SJSA1 (cell line): ENCODE data around the gene LMF1. TPM values are rescaled to one million over a fixed set of nuclear protein-coding genes. Genes with fewer than 3 reads are reported as not detected.
"Not testable (repeated sequence)": the region's sequence is repeated elsewhere in the genome, so short reads cannot be mapped to it uniquely, and the experiment has no call there.

ENCODE experiments used
- DNase-seq, 2 experiments: peaks; one replicate each; pipeline ENCODE4 v3.0.0-alpha.2; 2015 to 2020; ENCODE audit warnings: low spot score in 2 of 2, low read depth in 1 of 2
- H3K27ac ChIP-seq: fragments of 250-450 bp; sonication (Bioruptor Pico); 2 replicates; pipeline ENCODE4 v1.5.1; 2020; ENCODE audit warnings: mild to moderate bottlenecking, moderate library complexity
- H3K27me3 ChIP-seq: fragments of 250-450 bp; sonication (Bioruptor Pico); replicated peaks from 2 replicates; pipeline ENCODE4 v1.5.1; 2020; ENCODE audit warnings: mild to moderate bottlenecking, moderate library complexity
- H3K36me3 ChIP-seq: fragments of 250-450 bp; sonication (Bioruptor Pico); 2 replicates; pipeline ENCODE4 v1.5.1; 2020; ENCODE audit warnings: mild to moderate bottlenecking
- H3K4me1 ChIP-seq: fragments of 250-450 bp; sonication (Bioruptor Pico); replicated peaks from 2 replicates; pipeline ENCODE4 v1.6.1; 2021; ENCODE audit warnings: mild to moderate bottlenecking
- H3K4me3 ChIP-seq: fragments of 250-450 bp; sonication (Bioruptor Pico); 2 replicates; pipeline ENCODE4 v1.5.1; 2020; ENCODE audit warnings: mild to moderate bottlenecking
- H3K9me3 ChIP-seq: fragments of 250-450 bp; sonication (Bioruptor Pico); replicated peaks from 2 replicates; pipeline ENCODE4 v1.5.1; 2020; ENCODE audit warnings: mild to moderate bottlenecking
- total RNA-seq: library from RNA; depleted of rRNA; stranded (reverse); fragments of >200 nt; shearing (Covaris generic); gene quantifications from 2 replicates; pipeline ENCODE4 v1.2.3, GENCODE V29; 2014

Gene LMF1
- total RNA-seq, 1 experiment from 2014 or later: 23.5 TPM

DNA sequence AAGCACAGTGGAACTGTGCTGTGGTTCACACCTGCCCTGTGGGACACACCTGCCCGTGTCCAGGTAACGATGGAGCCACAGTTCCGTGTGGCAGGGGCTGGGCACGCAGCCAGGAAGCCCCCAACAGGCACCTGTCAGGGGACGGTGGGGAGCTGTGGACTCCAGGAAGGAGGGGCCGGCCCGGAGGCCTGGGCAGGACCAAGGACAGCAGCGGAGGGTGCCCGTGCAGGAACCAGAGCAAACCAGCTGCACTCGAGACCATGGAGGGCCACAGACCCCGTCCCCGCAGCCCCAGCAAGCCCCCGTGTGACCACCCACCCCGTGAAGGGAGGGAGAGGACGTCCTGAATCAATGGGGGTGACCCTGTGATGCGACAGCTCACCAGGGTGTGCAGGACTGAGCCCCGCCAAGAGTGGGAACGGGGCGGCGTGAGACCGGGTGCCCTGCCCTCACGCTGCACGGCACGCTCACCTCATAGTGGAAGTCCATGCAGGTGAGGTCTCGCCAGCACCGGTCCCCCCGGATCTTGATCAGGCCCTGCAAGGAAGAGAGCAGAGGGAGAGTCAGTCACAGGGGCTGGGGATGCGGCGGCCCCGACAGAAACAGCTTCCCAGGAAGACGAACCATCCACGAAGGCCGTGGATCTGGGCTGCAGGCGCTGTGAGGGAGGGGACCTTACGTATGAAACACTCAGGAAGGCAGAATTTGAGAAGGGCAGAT lies 78.1 kb downstream of the LMF1 start:
- Histone ChIP-seq H3K27me3 (no peaks in the 10 kb centered on the region), H3K9me3 (no peaks in the 10 kb centered on the region), H3K4me1 (no peaks in the 10 kb centered on the region), H3K36me3 (no peaks in the 10 kb centered on the region), H3K4me3 (no peak overlapping the region), H3K27ac (no peak overlapping the region)
- no peak for DNase-seq

DNA sequence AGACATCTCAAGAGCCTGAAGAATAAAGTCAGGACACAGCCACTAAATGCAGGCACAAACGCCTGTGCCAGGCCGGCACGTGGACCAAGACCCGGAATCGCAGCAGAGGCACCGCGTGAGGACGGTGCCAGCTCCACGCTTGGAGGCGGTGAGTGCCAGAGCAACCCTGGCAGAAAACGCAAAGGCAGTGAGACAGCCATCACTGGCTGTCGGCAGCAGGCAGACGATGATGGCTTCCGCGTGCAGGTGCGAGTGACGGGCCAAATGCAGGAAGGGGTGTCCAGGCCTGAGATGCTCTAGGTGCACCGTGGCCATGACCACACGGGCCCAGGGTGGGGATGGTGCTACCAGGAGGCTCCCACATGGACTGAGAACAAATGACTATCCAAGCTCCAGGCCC lies 78.8 kb downstream of the LMF1 start:
- no peak overlapping the region for H3K27ac ChIP-seq
- no peak for DNase-seq
- H3K27me3 ChIP-seq: no peaks in the 10 kb centered on the region
- no peaks in the 10 kb centered on the region for H3K4me1 ChIP-seq
- no peaks in the 10 kb centered on the region for H3K9me3 ChIP-seq
- no peaks in the 10 kb centered on the region for H3K36me3 ChIP-seq
- H3K4me3 ChIP-seq: no peak overlapping the region

DNA sequence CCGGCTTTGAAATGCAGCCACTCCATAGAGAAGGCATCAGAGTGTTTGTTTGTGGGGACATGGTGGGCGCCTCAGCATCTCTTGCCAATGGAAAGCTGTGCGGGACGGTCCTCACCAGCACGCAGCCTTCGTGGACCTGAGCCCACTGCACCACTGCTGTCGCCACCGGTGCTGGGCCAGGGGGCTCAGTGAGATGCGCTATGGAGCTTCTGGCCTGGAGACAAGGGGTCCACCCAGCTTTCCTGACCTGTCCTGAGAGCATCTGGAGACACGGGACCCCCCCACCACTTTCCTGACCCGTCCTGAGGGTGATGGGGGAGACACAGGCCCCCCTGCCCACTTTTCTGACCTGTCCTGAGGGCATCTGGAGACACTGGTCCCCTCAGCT lies 79.4 kb downstream of the LMF1 start:
- Histone ChIP-seq H3K9me3 (no peaks in the 10 kb centered on the region), H3K4me3 (no peak overlapping the region), H3K36me3 (no peaks in the 10 kb centered on the region), H3K27ac (no peak overlapping the region), H3K4me1 (no peaks in the 10 kb centered on the region), H3K27me3 (no peaks in the 10 kb centered on the region)
- DNase-seq: no peak

DNA sequence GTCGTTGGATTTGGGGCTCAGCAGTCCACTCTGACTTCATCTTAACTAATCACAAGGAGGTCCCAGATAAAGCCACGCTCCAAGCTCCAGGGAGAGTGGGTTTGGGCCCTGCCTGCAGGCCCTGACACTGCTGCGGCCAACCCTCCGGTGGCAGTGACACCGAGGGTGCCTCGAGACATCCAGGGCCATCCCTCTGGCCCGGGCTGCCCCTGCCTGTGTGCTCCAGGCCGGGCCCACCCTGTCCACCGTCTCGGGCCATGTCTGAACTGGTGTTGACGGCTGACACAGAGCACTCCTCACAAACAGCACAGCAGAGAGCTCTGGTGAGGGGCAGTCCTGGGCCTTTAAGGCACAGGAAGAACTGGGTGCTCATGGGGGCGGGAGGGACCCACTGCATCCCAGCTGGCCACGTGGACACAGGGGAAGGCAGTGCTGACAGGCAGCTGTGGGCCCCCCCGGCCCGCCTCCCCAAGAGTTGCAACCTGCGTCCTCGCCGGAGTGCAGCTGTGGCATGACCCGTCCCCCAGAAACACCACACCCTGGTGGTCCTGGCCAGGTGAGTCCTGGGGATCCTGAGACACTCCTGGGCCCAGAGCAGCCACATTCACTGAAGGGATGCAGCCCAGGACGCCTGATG lies 80.0 kb downstream of the LMF1 start:
- no peak for DNase-seq
- Histone ChIP-seq H3K4me3 (no peak overlapping the region), H3K27ac (no peak overlapping the region), H3K27me3 (no peaks in the 10 kb centered on the region), H3K9me3 (no peaks in the 10 kb centered on the region), H3K36me3 (no peaks in the 10 kb centered on the region), H3K4me1 (no peaks in the 10 kb centered on the region)

DNA sequence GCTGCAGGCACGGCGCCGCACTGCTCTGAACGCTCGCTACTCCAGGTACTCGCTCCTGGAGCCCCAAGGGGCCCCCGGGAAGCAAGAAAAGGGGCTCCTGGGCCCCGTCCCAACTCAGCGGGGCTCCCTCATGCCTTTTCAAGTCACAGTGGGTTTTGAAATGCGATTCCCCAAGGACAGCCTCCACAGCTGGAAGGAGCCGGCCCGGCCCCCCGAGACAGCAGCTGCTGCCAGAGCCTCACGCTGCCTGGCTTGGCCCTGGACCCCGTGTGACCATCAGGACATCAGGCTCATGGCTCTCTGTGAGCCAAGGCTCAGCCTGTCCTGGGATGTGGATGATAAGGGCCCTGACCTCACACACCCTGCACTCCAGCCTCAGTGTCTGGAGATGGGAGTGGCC lies 80.6 kb downstream of the LMF1 start:
- Histone ChIP-seq H3K9me3 (no peaks in the 10 kb centered on the region), H3K27me3 (no peaks in the 10 kb centered on the region), H3K4me3 (no peak overlapping the region), H3K27ac (no peak overlapping the region), H3K4me1 (no peaks in the 10 kb centered on the region), H3K36me3 (no peaks in the 10 kb centered on the region)
- DNase-seq: no peak

DNA sequence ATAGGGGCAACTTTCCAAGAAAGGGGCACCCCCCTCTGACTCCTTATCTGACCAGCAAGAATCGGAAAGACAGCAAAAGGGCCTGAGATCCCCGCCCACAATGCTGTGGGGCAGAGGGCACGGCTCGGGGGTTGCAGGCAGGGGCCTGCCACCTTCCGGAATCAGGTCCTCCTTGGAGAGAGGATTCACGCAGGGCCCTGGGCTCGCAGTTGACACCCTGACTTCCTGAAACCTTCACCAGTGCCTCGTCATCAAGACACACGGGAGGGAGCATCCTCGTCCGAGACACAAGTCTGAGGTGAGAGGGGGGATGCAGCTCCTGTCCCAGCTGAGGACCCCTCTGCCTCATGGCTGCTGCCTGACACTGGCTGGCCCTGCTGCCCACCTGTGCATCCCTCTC lies 81.2 kb downstream of the LMF1 start:
- Histone ChIP-seq H3K27me3 (no peaks in the 10 kb centered on the region), H3K27ac (no peak overlapping the region), H3K4me1 (no peaks in the 10 kb centered on the region), H3K36me3 (no peaks in the 10 kb centered on the region), H3K4me3 (no peak overlapping the region), H3K9me3 (no peaks in the 10 kb centered on the region)
- DNase-seq: no peak

DNA sequence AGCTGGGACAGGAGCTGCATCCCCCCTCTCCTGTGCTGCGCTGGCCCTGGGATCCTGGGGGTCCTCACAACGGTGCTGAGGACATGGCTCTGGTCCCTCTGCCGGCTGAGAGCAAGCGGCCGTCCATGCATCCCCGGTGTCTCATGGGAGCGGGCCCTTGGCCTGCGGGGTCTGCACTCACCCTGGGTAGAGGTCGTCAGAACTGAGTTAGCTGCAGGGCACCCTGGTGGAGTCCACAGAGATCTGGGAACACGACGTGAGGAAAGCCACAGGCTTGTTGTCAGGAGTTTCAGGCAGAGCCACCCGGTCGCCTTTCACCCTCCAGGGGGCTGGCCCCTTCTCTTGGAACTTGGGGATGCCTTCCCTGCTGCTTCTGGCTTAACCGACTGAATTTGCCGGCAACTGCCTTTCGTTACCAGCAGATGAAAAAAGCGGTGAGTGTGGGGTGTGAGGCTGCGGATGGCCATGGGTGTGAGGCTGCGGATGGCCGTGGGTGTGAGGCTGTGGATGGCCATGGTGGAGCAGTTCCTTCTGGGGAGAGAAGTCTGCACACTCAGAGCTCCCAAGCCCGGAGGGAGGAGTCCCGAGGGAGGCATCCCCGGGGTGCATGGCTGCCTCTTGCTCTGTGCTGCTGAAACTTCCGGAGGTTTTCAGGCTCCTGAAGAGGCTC lies 81.7 kb downstream of the LMF1 start:
- Histone ChIP-seq H3K4me1 (no peaks in the 10 kb centered on the region), H3K27me3 (no peaks in the 10 kb centered on the region), H3K27ac (no peak overlapping the region), H3K9me3 (peaks cover 2% of the 10 kb centered on the region; the same call in 1 of the 2 replicates), H3K36me3 (no peaks in the 10 kb centered on the region), H3K4me3 (no peak overlapping the region)
- no peak for DNase-seq

DNA sequence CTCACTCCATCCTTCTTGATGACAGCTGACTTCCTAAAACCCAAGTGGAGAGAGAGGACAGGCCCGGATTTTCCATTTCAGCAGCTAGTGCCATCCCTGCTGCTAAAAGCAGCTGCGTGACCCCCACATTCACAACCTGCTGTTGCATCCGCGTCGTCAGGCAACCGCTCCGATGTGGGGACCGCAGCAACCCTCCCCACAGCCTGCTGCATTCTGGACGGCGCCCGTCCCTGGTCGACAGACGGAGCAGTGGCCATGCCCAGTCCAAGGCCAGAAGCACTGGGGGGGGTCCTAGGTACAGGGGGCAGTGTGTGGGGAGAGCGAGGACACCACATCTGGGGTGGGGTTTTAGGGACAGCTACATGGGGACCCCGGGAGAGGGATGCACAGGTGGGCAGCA lies 82.3 kb downstream of the LMF1 start:
- not testable (repeated sequence) for H3K9me3 ChIP-seq, H3K27me3 ChIP-seq, DNase-seq, H3K36me3 ChIP-seq, H3K27ac ChIP-seq, H3K4me3 ChIP-seq, H3K4me1 ChIP-seq

DNA sequence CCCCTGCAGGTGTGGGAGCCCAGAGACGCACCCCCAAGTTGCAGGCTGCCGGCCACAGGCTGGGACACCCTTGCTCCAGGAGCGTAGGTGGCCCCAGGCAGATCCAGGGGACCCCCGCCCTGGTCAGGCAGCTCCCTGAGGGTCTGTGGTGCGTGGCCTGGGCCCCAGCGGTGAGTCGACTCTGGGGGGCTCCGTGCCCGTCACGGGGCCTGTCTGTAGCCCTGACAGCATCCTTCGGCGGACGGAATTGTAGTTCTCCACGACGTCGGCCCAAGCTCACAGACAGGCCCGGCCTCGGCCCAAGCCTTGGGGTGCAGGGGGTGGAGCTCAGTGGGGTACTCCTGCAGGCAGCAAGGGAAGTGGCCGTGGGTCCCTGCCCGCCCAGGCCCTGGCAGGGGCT lies 82.9 kb downstream of the LMF1 start:
- Histone ChIP-seq H3K27me3 (no peaks in the 10 kb centered on the region), H3K36me3 (no peaks in the 10 kb centered on the region)

DNA sequence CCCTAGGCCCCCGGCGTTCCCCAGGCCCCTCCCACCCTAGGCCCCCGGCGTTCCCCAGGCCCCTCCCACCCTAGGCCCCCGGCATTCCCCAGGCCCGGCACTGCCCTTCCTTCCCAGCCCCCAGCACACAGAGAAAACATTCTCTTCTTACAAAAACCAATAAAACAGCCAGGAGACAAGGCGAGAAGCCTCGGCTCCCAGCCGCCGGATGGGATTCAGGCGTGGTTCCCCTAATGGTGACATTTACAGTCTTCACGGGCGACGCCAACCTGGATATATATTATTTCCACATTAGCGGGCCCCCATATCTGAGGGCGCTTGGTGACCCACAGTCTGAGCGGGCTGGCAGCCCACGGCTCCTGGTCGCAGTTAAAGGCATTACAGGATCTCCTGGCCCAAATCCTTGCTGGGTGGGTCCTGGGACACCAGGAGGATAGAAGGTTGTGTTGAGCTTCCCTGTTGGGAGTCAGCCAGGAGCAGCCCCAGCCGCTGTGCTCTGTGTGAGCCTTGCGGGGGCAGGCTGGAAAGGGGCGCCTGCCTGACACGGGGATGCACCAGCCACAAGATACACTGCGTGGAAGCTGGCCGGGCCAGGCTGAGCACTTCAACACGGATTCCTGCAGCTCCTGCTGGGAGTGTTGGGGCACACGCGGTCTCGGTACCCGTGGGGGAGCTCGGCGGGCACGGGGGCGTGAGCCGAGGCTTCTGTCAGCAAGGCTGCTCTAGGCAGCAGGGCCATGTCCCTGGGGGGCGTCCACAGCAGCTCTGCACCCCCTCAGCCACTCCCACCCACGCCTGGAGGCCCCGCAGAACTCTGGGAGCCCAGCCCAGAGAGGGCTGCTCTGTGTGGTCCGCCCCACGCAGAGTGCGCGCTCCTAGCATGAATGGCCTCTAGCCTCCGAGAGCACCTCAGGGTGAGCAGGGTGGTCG lies 83.7 kb downstream of the LMF1 start:
- H3K27ac ChIP-seq: no peak overlapping the region
- H3K36me3 ChIP-seq: no peaks in the 10 kb centered on the region
- DNase-seq: no peak
- H3K27me3 ChIP-seq: no peaks in the 10 kb centered on the region
- H3K4me1 ChIP-seq: no peaks in the 10 kb centered on the region
- H3K4me3 ChIP-seq: no peak overlapping the region
- peaks cover 3% of the 10 kb centered on the region for H3K9me3 ChIP-seq

More for the DNA sequence above, 82.9 kb downstream of the LMF1 start:
- peaks cover 3% of the 10 kb centered on the region for H3K9me3 ChIP-seq
- DNase-seq: no peak
- H3K4me3 ChIP-seq: no peak overlapping the region
- H3K4me1 ChIP-seq: no peaks in the 10 kb centered on the region
- H3K27ac ChIP-seq: no peak overlapping the region

DNA sequence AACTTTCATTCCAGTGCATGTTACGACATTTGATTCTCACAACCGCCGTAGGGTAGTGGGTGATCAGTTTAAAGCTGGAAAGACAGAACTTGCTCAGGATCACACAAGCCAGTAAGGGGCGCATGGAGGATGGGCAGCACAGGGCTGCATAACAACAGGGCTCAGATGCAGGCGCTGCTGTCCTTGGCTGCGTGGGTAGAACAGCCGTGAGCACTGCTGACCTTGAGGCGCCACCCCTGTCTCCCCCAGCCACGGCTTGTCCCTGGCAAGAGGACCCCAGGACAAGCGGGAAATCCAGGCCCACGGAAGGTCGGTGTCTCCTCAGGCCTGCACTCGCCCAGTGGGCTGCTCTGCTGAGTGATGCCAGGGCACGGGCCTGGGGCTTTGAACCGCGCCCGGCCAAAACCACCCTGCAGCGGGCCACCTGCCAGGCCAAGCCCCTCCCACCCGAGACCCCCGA lies 84.7 kb downstream of the LMF1 start:
- DNase-seq: no peak

DNA sequence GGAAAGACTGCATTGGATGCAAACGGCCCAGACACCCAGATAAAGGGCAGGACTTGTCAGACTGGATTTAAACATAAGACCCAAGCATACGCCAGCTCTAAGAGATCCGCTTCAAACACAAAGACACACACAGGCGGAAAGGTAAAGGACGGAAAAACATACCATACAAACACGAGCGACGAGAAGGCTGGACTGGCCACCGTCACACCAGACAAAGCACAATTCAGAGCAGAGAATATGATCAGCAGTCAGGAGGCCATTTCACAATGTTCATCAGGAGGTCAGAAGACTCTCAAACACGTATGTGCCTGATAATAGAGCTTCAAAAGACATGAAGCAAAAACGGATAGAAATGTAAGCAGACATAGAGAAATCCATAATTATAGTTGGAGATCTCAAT lies 85.4 kb downstream of the LMF1 start:
- H3K36me3 ChIP-seq: no peaks in the 10 kb centered on the region
- no peaks in the 10 kb centered on the region for H3K4me1 ChIP-seq
- no peak overlapping the region for H3K4me3 ChIP-seq
- H3K9me3 ChIP-seq: peaks cover 3% of the 10 kb centered on the region
- no peak overlapping the region for H3K27ac ChIP-seq
- H3K27me3 ChIP-seq: no peaks in the 10 kb centered on the region
- no peak for DNase-seq

More for the DNA sequence above, 84.7 kb downstream of the LMF1 start:
- no peaks in the 10 kb centered on the region for H3K4me1 ChIP-seq
- H3K36me3 ChIP-seq: no peaks in the 10 kb centered on the region
- no peaks in the 10 kb centered on the region for H3K27me3 ChIP-seq
- H3K9me3 ChIP-seq: peaks cover 3% of the 10 kb centered on the region
- H3K27ac ChIP-seq: no peak overlapping the region
- no peak overlapping the region for H3K4me3 ChIP-seq

DNA sequence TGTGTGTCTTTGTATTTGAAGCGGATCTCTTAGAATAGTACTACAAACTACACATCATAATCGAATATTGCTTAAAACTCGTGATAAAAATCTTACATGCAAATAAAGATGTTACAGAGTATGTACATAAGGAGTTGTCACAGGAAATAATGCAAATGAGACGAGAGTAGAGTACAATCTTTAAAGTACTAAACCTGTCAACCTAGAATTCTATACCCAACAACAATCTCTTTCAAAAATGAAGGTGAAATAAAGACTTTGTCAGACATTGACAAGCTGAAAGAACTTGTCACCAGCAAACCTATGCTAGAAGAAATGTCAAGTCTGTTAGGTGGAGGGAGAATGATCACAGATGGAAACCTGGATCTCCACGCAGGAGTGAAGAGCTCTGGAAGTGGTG lies 86.6 kb downstream of the LMF1 start:
- peaks cover 3% of the 10 kb centered on the region for H3K9me3 ChIP-seq
- no peak for DNase-seq
- H3K36me3 ChIP-seq: no peaks in the 10 kb centered on the region
- H3K27me3 ChIP-seq: no peaks in the 10 kb centered on the region
- no peaks in the 10 kb centered on the region for H3K4me1 ChIP-seq
- no peak overlapping the region for H3K27ac ChIP-seq
- H3K4me3 ChIP-seq: no peak overlapping the region
